CD14-positive monocyte (primary cell): ENCODE measurements around the gene LRRC4C. TPM values are rescaled to one million over a fixed set of nuclear protein-coding genes. Genes with fewer than 3 reads are reported as not detected.
"Not testable (repeated sequence)": the region's sequence is repeated elsewhere in the genome, so short reads cannot be mapped to it uniquely, and the experiment has no call there.

Experiments
- DNase-seq, 3 donors: peaks; one replicate each; pipeline ENCODE4 v3.0.0-alpha.2; 2011 to 2022
- H2AFZ ChIP-seq: 2 replicates; pipeline ENCODE4 v1.6.0; 2012; ENCODE audit warnings: mild to moderate bottlenecking, low read depth, low read length, inconsistent platforms; ENCODE audit not compliant: insufficient read depth, poor library complexity, severe bottlenecking
- H3K27ac ChIP-seq, 2 donors: 1 replicate in 1 of 2; 2 replicates in 1 of 2; pipeline ENCODE4 v1.5.1; 2012 to 2013; ENCODE audit warnings: low read length in 2 of 2, control low read depth in 1 of 2, inconsistent platforms in 1 of 2, low read depth in 1 of 2, mild to moderate bottlenecking in 1 of 2
- H3K27me3 ChIP-seq, 2 donors: one replicate each; pipeline versions ENCODE4 v1.6.0 to v1.6.1; 2011 to 2013; ENCODE audit warnings: low read length in 2 of 2; ENCODE audit not compliant: control insufficient read depth in 2 of 2, insufficient read depth in 2 of 2
- H3K36me3 ChIP-seq, 2 donors: replicated peaks in 1 of 2; 1 replicate in 1 of 2; 2 replicates in 1 of 2; pipeline versions ENCODE4 v1.5.1 to v1.6.1; 2012 to 2013; ENCODE audit warnings: low read length in 2 of 2, control low read depth in 1 of 2, inconsistent platforms in 1 of 2, mild to moderate bottlenecking in 1 of 2; ENCODE audit not compliant: insufficient read depth in 2 of 2, control insufficient read depth in 1 of 2
- H3K4me1 ChIP-seq, 2 donors: 1 replicate in 1 of 2; 2 replicates in 1 of 2; pipeline versions ENCODE4 v1.5.1 to v1.6.1; 2012 to 2013; ENCODE audit warnings: low read length in 2 of 2, control low read depth in 1 of 2, inconsistent platforms in 1 of 2, mild to moderate bottlenecking in 1 of 2, moderate library complexity in 1 of 2; ENCODE audit not compliant: insufficient read depth in 2 of 2, control insufficient read depth in 1 of 2
- H3K4me2 ChIP-seq: replicated peaks from 2 replicates; pipeline ENCODE3; 2012; ENCODE audit warnings: low read length, moderate library complexity, mild to moderate bottlenecking; ENCODE audit not compliant: poor library complexity, severe bottlenecking; ENCODE audit errors: extremely low read depth
- H3K4me3 ChIP-seq, 3 experiments: fragments of 200-600 bp in 1 of 3; sonication (generic) in 1 of 3; replicated peaks in 1 of 3; 1 replicate in 2 of 3; 2 replicates in 1 of 3; pipeline ENCODE4 v1.5.1; 2011 to 2013; ENCODE audit warnings: low read length in 3 of 3, mild to moderate bottlenecking in 3 of 3, control low read depth in 2 of 3, low read depth in 2 of 3, inconsistent platforms in 1 of 3, moderate library complexity in 1 of 3
- H3K79me2 ChIP-seq: 2 replicates; pipeline ENCODE4 v1.6.0; 2012; ENCODE audit warnings: mild to moderate bottlenecking, control low read depth, inconsistent platforms, low read length, moderate library complexity; ENCODE audit not compliant: insufficient read depth
- H3K9ac ChIP-seq: 2 replicates; pipeline ENCODE4 v1.6.0; 2017; ENCODE audit warnings: low read length, mild to moderate bottlenecking; ENCODE audit not compliant: insufficient read depth, poor library complexity, severe bottlenecking
- H3K9me3 ChIP-seq, 2 donors: replicated peaks in 1 of 2; 1 replicate in 1 of 2; 2 replicates in 1 of 2; pipeline versions ENCODE4 v1.5.1 to v1.6.1; 2012 to 2013; ENCODE audit warnings: low read length in 2 of 2, control low read depth in 1 of 2; ENCODE audit not compliant: control insufficient read depth in 1 of 2, insufficient read depth in 1 of 2
- H4K20me1 ChIP-seq: 2 replicates; pipeline ENCODE4 v1.6.0; 2012; ENCODE audit warnings: mild to moderate bottlenecking, low read length, control low read depth, moderate library complexity; ENCODE audit not compliant: insufficient read depth
- H3K27ac Mint-ChIP-seq, 7 donors: one replicate each; pipeline ENCODE4 v1.8.0; 2020; ENCODE audit warnings: mild to moderate bottlenecking in 7 of 7, mixed read lengths in 7 of 7, moderate library complexity in 6 of 7, inconsistent platforms in 2 of 7
- H3K27me3 Mint-ChIP-seq, 3 donors: one replicate each; pipeline ENCODE4 v1.8.0; 2021 to 2022; ENCODE audit warnings: low read depth in 3 of 3, mild to moderate bottlenecking in 3 of 3, mixed read lengths in 3 of 3, moderate library complexity in 3 of 3, inconsistent platforms in 1 of 3
- H3K36me3 Mint-ChIP-seq, 2 donors: one replicate each; pipeline ENCODE4 v1.8.0; 2020; ENCODE audit warnings: mixed read lengths in 2 of 2, inconsistent platforms in 1 of 2, mild to moderate bottlenecking in 1 of 2
- H3K4me1 Mint-ChIP-seq: one replicate; pipeline ENCODE4 v1.8.0; 2020; ENCODE audit warnings: mild to moderate bottlenecking, mixed read lengths
- H3K4me3 Mint-ChIP-seq, 2 donors: one replicate each; pipeline ENCODE4 v1.8.0; 2020; ENCODE audit warnings: mild to moderate bottlenecking in 2 of 2, mixed read lengths in 2 of 2, moderate library complexity in 1 of 2
- H3K9me3 Mint-ChIP-seq, 7 donors: one replicate each; pipeline ENCODE4 v1.8.0; 2020 to 2022; ENCODE audit warnings: mixed read lengths in 7 of 7, mild to moderate bottlenecking in 6 of 7, moderate library complexity in 6 of 7, inconsistent platforms in 2 of 7
- CTCF ChIP-seq: fragments of 200-600 bp; IDR thresholded peaks from one replicate; pipeline ENCODE4 v1.8.0; 2022; ENCODE audit warnings: antibody characterized with exemption, mild to moderate bottlenecking
- WGBS: methylation state at CpG from one replicate; pipeline ENCODE4 v1.1.5; 2013; ENCODE audit warnings: missing lambda C conversion rate; ENCODE audit not compliant: insufficient coverage; 5-methylcytosine and 5-hydroxymethylcytosine counted together
- intact Hi-C, 2 donors: fragments of 100-400 bp; cut with micrococcal nuclease; formaldehyde crosslinking; loops; one replicate each; pipeline versions ENCODE4 v1.15.0 to v1.15.1; 2023
- polyA plus RNA-seq, 3 donors: library from polyadenylated mRNA; depleted of rRNA in 1 of 3; unstranded in 2 of 3; stranded (reverse) in 1 of 3; fragments of 300-500 nt in 2 of 3; fragments of >200 nt in 1 of 3; fragmentation: Illumina TruSeq in 2 of 3; gene quantifications; 1 replicate in 2 of 3; 2 replicates in 1 of 3; pipeline ENCODE4 v1.2.3, GENCODE V29; 2012 to 2021

Gene LRRC4C
- polyA plus RNA-seq, 3 donors: not detected

GRCh38 chr11:40203606-40204005, 1255.8 kb downstream of the LRRC4C start:
- no peaks in the 10 kb centered on the region for H3K9me3 ChIP-seq
- no peak for DNase-seq
- H3K4me2 ChIP-seq: no peak overlapping the region
- peaks cover 0 to 11% (median 0%) of the 10 kb centered on the region in 7 donors for H3K9me3 Mint-ChIP-seq
- H3K27me3 ChIP-seq: no peaks in the 10 kb centered on the region
- WGBS: no CpG with 5 or more reads among the region's 1 CpG
- H3K36me3 ChIP-seq: no peaks in the 10 kb centered on the region
- intact Hi-C loops: no loop called here
- H3K4me3 ChIP-seq: no peak overlapping the region
- H3K27ac Mint-ChIP-seq: no peak overlapping the region
- H3K4me3 Mint-ChIP-seq: no peak overlapping the region
- H4K20me1 ChIP-seq: no peaks in the 10 kb centered on the region
- H3K9ac ChIP-seq: no peak overlapping the region
- no peaks in the 10 kb centered on the region for H3K36me3 Mint-ChIP-seq
- no peaks in the 10 kb centered on the region for H3K4me1 ChIP-seq
- no peaks in the 10 kb centered on the region for H3K79me2 ChIP-seq
- no peak overlapping the region for H3K27ac ChIP-seq
- H2AFZ ChIP-seq: no peak overlapping the region
- TF ChIP-seq CTCF: no peak
- no peaks in the 10 kb centered on the region for H3K4me1 Mint-ChIP-seq
- peaks cover 0 to 2% (median 0%) of the 10 kb centered on the region in 3 donors for H3K27me3 Mint-ChIP-seq

- no peak overlapping the region for H3K27ac Mint-ChIP-seq
- Histone ChIP-seq H3K9me3 (no peaks in the 10 kb centered on the region), H3K4me2 (no peak overlapping the region), H3K4me3 (no peak overlapping the region), H3K9ac (no peak overlapping the region), H2AFZ (no peak overlapping the region), H4K20me1 (no peaks in the 10 kb centered on the region), H3K79me2 (no peaks in the 10 kb centered on the region), H3K27ac (no peak overlapping the region), H3K4me1 (no peaks in the 10 kb centered on the region), H3K27me3 (no peaks in the 10 kb centered on the region), H3K36me3 (no peaks in the 10 kb centered on the region)
- intact Hi-C loops: no loop called here
- peaks cover 0 to 2% (median 0%) of the 10 kb centered on the region in 3 donors for H3K27me3 Mint-ChIP-seq
- WGBS: 80% methylated on average over 2 of the region's 3 CpGs
- no peaks in the 10 kb centered on the region for H3K4me1 Mint-ChIP-seq
- TF ChIP-seq CTCF: no peak
- DNase-seq: no peak
- peaks cover 0 to 11% (median 1%) of the 10 kb centered on the region in 7 donors for H3K9me3 Mint-ChIP-seq
- no peak overlapping the region for H3K4me3 Mint-ChIP-seq
- H3K36me3 Mint-ChIP-seq: no peaks in the 10 kb centered on the region
These were observed 1256.7 kb downstream of the LRRC4C start for GRCh38 chr11:40202589-40203270.

GRCh38 chr11:40192590-40192989, 1266.9 kb downstream of the LRRC4C start:
- H3K4me1 ChIP-seq, H2AFZ ChIP-seq, H4K20me1 ChIP-seq, H3K4me3 ChIP-seq, H3K9ac ChIP-seq, H3K36me3 Mint-ChIP-seq, H3K4me3 Mint-ChIP-seq, H3K4me1 Mint-ChIP-seq, intact Hi-C loops, DNase-seq, H3K27me3 ChIP-seq, H3K79me2 ChIP-seq, H3K4me2 ChIP-seq, H3K27ac ChIP-seq, H3K36me3 ChIP-seq, H3K27ac Mint-ChIP-seq, H3K27me3 Mint-ChIP-seq: not testable (repeated sequence)
- 93% methylated on average over 2 of the region's 5 CpGs for WGBS
- H3K9me3 ChIP-seq: peaks cover 0 to 12% of the 10 kb centered on the region in 2 donors
- peaks cover 0 to 15% (median 3%) of the 10 kb centered on the region in 7 donors for H3K9me3 Mint-ChIP-seq
